ENCODE results near the gene B3GALT5.

DNA sequence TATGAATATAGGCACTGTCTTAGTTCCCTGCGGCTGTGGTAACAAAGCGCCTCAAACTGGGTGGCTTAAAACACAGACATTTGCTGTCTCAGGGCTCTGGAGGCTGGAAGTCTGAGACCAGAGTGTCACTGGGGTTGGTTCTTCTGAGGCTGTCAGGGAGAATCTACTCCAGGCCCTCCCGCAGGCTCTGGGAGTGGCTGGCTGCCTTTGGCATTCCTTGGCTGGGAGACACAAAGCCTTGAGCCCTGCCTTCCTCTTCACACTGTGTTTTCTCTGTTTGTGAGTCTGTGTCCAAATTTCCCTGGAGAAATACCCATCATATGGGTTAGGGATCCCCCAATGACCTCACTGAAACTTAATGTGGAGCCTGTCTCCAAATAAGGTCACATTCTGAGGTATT lies 38.5 kb downstream of the B3GALT5 start:
- TF ChIP-seq, protein P1, sequence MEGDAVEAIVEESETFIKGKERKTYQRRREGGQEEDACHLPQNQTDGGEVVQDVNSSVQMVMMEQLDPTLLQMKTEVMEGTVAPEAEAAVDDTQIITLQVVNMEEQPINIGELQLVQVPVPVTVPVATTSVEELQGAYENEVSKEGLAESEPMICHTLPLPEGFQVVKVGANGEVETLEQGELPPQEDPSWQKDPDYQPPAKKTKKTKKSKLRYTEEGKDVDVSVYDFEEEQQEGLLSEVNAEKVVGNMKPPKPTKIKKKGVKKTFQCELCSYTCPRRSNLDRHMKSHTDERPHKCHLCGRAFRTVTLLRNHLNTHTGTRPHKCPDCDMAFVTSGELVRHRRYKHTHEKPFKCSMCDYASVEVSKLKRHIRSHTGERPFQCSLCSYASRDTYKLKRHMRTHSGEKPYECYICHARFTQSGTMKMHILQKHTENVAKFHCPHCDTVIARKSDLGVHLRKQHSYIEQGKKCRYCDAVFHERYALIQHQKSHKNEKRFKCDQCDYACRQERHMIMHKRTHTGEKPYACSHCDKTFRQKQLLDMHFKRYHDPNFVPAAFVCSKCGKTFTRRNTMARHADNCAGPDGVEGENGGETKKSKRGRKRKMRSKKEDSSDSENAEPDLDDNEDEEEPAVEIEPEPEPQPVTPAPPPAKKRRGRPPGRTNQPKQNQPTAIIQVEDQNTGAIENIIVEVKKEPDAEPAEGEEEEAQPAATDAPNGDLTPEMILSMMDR (IDR thresholded peaks at IDR 0.05): no peak
- TF ChIP-seq EZH2 (IDR thresholded peaks at IDR 0.05; ENCODE audit: borderline replicate concordance, insufficient read depth, low read depth, low read length, poor library complexity, severe bottlenecking): no peak

All from B cell (primary cell).